ENCODE results near the gene NHLH2. TPM values are rescaled to one million over a fixed set of nuclear protein-coding genes. Genes with fewer than 3 reads are reported as not detected.
A peak's percentile ranks its signal among the peaks of the same experiment; 100 is the strongest.

Gene NHLH2
- total RNA-seq, 2 donors from 2014 or later = not detected

DNA sequence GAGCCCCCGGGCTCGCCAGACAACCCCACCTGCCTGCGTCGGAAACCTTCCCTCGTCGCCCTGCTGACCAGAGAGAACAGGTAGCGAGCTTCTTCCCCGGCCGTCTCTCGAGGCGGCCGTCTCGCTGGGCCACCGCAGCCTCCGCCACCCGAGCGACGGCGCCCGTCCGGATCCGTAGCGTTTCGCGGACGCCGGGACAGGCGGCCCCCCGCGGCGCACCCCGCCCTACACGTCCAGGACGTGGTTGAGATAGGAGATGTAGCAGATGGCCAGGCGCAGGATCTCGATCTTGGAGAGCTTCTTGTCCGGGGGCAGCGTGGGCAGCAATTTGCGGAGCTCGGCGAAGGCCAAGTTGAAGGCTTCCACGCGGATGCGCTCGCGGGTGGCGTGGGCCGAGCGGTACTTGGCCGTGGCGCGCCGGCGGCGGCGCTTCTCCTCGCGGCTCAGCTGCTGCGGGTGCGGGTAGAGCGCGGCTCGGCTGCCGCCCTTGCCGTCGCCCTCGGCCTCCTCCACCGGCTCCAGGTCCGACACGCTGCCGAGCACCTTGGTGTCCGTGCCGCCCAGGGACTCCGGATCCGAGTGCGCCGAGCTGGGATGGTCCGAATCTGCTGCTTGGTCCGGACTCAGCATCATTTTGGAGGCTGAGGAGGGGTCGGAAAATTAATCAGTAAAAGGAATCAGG is 3.0 kb downstream of the NHLH2 start:
- TF ChIP-seq, protein P1, sequence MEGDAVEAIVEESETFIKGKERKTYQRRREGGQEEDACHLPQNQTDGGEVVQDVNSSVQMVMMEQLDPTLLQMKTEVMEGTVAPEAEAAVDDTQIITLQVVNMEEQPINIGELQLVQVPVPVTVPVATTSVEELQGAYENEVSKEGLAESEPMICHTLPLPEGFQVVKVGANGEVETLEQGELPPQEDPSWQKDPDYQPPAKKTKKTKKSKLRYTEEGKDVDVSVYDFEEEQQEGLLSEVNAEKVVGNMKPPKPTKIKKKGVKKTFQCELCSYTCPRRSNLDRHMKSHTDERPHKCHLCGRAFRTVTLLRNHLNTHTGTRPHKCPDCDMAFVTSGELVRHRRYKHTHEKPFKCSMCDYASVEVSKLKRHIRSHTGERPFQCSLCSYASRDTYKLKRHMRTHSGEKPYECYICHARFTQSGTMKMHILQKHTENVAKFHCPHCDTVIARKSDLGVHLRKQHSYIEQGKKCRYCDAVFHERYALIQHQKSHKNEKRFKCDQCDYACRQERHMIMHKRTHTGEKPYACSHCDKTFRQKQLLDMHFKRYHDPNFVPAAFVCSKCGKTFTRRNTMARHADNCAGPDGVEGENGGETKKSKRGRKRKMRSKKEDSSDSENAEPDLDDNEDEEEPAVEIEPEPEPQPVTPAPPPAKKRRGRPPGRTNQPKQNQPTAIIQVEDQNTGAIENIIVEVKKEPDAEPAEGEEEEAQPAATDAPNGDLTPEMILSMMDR (IDR thresholded peaks at IDR 0.05) = no peak
- H3K27me3 ChIP-seq = peaks cover 60% of the 10 kb centered on the region
- peak overlapping the region in 1 of 2 donors; percentile 15 for H3K9ac ChIP-seq (ENCODE audit: low read depth in 2 of 2, low read length in 2 of 2)
- DNase-seq = no peak
- no peaks in the 10 kb centered on the region for H3K9me3 ChIP-seq
- H3K36me3 ChIP-seq = no peaks in the 10 kb centered on the region
- intact Hi-C loops (cut with DNase I) = no loop called here
- no peak overlapping the region for H3K27ac ChIP-seq
- H3K4me3 ChIP-seq = no peak overlapping the region
- peaks cover 17% of the 10 kb centered on the region for H3K4me1 ChIP-seq

DNA sequence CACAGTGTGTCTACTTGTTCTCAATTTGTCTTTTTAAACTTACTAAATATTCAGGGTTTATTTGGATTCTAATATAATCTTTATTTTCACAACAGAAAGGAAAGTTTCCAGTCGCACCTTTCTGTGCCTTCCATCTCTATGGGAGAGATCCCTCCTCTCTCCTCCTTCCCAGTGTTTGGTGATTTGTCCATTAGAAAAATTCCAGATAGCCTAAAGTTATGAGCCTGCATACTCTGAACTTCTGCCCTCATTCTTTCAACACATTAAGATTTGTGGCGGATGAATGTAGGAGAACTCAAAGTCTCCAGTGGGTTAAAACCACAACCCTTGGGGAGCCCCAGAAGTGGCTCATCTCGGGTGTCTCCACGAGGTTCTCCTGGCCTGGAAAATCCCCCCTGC is 3.6 kb downstream of the NHLH2 start:
- intact Hi-C loops (cut with DNase I) = no loop called here
- Histone ChIP-seq H3K9ac (ENCODE audit: low read depth in 2 of 2, low read length in 2 of 2) (no peak overlapping the region), H3K9me3 (no peaks in the 10 kb centered on the region), H3K4me3 (no peak overlapping the region), H3K4me1 (peaks cover 17% of the 10 kb centered on the region), H3K27me3 (peaks cover 60% of the 10 kb centered on the region), H3K27ac (no peak overlapping the region), H3K36me3 (no peaks in the 10 kb centered on the region)
- no peak for DNase-seq
- TF ChIP-seq, protein P1 (IDR thresholded peaks at IDR 0.05) = no peak

- H3K27me3 ChIP-seq = peaks cover 26% of the 10 kb centered on the region
- peaks cover 10% of the 10 kb centered on the region for H3K4me1 ChIP-seq
- no peak for DNase-seq
- no peaks in the 10 kb centered on the region for H3K9me3 ChIP-seq
- TF ChIP-seq, protein P1 (IDR thresholded peaks at IDR 0.05) = no peak
- no peak overlapping the region for H3K27ac ChIP-seq
- intact Hi-C loops (cut with DNase I) = no loop called here
- H3K9ac ChIP-seq (ENCODE audit: low read depth in 2 of 2, low read length in 2 of 2) = no peak overlapping the region
- no peaks in the 10 kb centered on the region for H3K36me3 ChIP-seq
- no peak overlapping the region for H3K4me3 ChIP-seq
Measured at GRCh38 chr1:115833856-115834255, 7.1 kb downstream of the NHLH2 start.

- H3K4me1 ChIP-seq = peaks cover 1% of the 10 kb centered on the region
- no peak overlapping the region for H3K9ac ChIP-seq (ENCODE audit: low read depth in 2 of 2, low read length in 2 of 2)
- peaks cover 19% of the 10 kb centered on the region for H3K27me3 ChIP-seq
- H3K36me3 ChIP-seq = no peaks in the 10 kb centered on the region
- TF ChIP-seq, protein P1 (IDR thresholded peaks at IDR 0.05) = no peak
- H3K4me3 ChIP-seq = no peak overlapping the region
- no peaks in the 10 kb centered on the region for H3K9me3 ChIP-seq
- no peak for DNase-seq
- intact Hi-C loops (cut with DNase I) = no loop called here
- no peak overlapping the region for H3K27ac ChIP-seq
Measured at GRCh38 chr1:115832651-115833050, 8.3 kb downstream of the NHLH2 start.

DNA sequence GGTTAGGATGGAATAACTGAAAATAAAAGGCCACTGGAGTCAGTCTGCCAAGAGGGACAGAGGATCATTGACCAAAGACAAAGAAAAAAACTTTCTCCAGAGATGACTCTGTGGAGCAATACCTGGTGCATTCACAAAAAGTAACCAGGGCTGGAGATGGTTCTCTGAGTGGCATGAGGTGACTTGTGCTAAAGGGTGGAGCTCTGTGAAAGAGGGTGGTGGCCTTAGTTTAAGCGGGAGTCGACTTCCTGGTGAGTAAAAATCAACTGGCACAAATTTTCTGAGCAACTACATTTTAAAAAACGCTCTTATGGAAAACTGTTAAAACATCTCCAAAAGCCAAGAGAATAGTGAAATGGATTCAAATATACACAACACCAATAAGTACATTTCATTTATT is 10.0 kb downstream of the NHLH2 start:
- no peaks in the 10 kb centered on the region for H3K9me3 ChIP-seq
- intact Hi-C loops (cut with DNase I) = no loop called here
- no peaks in the 10 kb centered on the region for H3K4me1 ChIP-seq
- no peak overlapping the region for H3K4me3 ChIP-seq
- no peaks in the 10 kb centered on the region for H3K36me3 ChIP-seq
- DNase-seq = no peak
- no peak overlapping the region for H3K27ac ChIP-seq
- TF ChIP-seq, protein P1 (IDR thresholded peaks at IDR 0.05) = no peak
- H3K9ac ChIP-seq (ENCODE audit: low read depth in 2 of 2, low read length in 2 of 2) = no peak overlapping the region
- peaks cover 11% of the 10 kb centered on the region for H3K27me3 ChIP-seq

Measured in colonic mucosa (tissue), 4 donors.